Activated CD4-positive, alpha-beta T cell treated with anti-CD3 and anti-CD28 coated beads for 1 hour (primary cell): ENCODE results near the gene ADM2.
"Not testable (repeated sequence)": the region's sequence is repeated elsewhere in the genome, so short reads cannot be mapped to it uniquely, and the experiment has no call there.

Experiments
- DNase-seq: peaks from one replicate; pipeline ENCODE4 v3.0.0-alpha.2; 2020

The ADM2 gene

GRCh38 chr22:50481440-50482106, at the start of gene ADM2:
Gene ADM2, plus strand, starts transcription at chr22:50481543. Its CDS starts 305 bp downstream, at chr22:50481848.
- DNase-seq: peak; percentile 51

GRCh38 chr22:50432131-50432876, 49.0 kb upstream of the ADM2 start:
- no peak for DNase-seq

- not testable (repeated sequence) for DNase-seq
Measured at GRCh38 chr22:50432877-50433510, 48.3 kb upstream of the ADM2 start.

- no peak for DNase-seq
Measured at GRCh38 chr22:50434849-50435248, 46.5 kb upstream of the ADM2 start.

- DNase-seq: no peak
Measured at GRCh38 chr22:50435291-50436014, 45.9 kb upstream of the ADM2 start.

- no peak for DNase-seq
Measured at GRCh38 chr22:50436015-50436830, 45.1 kb upstream of the ADM2 start.

GRCh38 chr22:50436841-50437341, 44.5 kb upstream of the ADM2 start:
- DNase-seq: no peak

- DNase-seq: no peak
Measured at GRCh38 chr22:50437511-50438304, 43.6 kb upstream of the ADM2 start.

- DNase-seq: no peak
Measured at GRCh38 chr22:50438305-50439275, 42.8 kb upstream of the ADM2 start.

- no peak for DNase-seq
Measured at GRCh38 chr22:50439314-50439870, 42.0 kb upstream of the ADM2 start.

GRCh38 chr22:50439871-50440331, 41.4 kb upstream of the ADM2 start:
- no peak for DNase-seq

GRCh38 chr22:50440544-50441249, 40.6 kb upstream of the ADM2 start:
- DNase-seq: no peak

- DNase-seq: no peak
Measured at GRCh38 chr22:50441428-50441993, 39.8 kb upstream of the ADM2 start.

- no peak for DNase-seq
Measured at GRCh38 chr22:50443197-50443596, 38.1 kb upstream of the ADM2 start.

- no peak for DNase-seq
Measured at GRCh38 chr22:50443801-50444625, 37.3 kb upstream of the ADM2 start.

GRCh38 chr22:50444663-50445062, 36.7 kb upstream of the ADM2 start:
- no peak for DNase-seq

- no peak for DNase-seq
Measured at GRCh38 chr22:50445071-50445879, 36.1 kb upstream of the ADM2 start.
